HG02970 (cell line): ENCODE results near the gene HDHD3.
A peak's percentile ranks its signal among the peaks of the same experiment; 100 is the strongest.

Source experiments
- ATAC-seq: cut with Tn5 transposase; IDR thresholded peaks from one replicate; pipeline ENCODE4 v1.9.1; 2021; ENCODE audit warnings: mild to moderate bottlenecking, moderate library complexity, moderate number of reproducible peaks; ENCODE audit not compliant: unreplicated experiment, low FRiP score

HDHD3 gene

DNA sequence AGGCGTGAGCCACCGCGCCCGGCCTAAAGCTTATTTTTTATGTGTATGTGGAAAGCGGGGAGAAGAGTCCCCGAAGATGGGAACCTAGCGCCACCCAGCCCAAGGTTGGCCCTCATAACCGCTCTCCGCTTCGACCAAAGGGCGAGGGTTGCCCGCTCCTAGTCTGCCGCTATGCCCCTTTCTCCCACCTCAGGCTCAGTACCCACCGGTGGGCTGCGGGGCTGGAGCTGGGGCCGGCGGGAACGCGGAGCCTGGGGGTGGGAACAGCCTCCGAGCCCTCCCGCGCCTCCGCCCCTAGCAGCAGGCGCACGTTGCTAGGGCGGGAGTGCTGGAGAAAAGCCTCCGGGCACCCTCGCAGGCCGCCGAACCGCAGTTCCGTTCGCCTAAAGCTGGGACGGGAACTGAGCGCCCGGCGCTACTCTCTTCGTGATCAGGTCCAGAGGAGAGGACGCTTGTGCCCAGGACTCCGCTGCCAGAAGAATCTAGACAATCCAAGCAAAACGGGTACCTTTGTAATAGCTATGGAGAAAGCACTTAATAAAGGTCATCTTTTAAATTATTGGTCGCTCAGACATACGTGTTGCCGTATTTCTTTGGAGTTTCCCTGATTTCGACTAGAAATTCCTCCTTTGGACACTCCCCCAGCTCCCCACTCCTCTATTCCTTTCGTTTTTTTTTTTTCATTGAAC, 36.6 kb downstream of the HDHD3 start, which contains the start of gene WDR31:
WDR31 (minus strand) TSS at position 265 of the 689 bp plus-strand sequence. CDS start 8,253 bp downstream, outside the sequence.
- ATAC-seq = peak; percentile 92

DNA sequence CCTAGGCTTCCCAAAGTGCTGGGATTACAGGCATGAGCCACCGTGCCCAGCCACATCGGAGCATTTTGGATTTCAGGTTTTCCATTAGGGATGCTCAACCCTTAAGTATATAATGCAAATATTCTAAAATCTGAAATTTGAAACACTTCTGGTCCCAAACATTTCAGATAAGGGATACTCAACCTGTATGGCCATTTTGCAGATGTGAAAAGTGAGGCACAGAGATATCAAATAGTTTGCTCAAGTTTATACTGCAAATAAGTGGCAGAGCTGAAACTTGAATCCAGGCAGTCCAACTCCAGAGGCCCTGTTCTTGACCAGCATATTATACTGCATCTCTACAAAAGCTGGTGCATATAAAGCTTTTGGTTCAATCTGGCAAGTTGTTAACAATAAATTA, 39.1 kb downstream of the HDHD3 start:
- no peak for ATAC-seq

DNA sequence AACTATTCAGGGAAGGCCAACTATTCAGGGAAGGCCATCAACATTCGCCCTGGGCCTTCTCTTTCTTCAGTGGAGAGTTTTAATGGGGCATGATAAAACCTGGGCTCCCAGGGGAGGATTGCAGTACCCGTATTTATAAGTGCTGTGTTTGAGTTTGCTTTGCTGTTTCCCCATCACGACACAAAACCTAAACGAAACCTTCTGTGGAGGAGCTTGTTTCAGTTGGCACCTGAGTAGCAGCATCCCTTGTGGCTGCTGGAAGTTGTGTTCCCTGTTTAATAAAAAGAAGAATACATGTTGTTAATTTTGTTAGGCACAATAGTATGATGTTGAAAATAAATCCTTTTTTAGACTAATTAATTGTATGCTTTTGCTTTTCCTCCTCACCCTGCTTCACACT, 45.0 kb downstream of the HDHD3 start:
- ATAC-seq = no peak

DNA sequence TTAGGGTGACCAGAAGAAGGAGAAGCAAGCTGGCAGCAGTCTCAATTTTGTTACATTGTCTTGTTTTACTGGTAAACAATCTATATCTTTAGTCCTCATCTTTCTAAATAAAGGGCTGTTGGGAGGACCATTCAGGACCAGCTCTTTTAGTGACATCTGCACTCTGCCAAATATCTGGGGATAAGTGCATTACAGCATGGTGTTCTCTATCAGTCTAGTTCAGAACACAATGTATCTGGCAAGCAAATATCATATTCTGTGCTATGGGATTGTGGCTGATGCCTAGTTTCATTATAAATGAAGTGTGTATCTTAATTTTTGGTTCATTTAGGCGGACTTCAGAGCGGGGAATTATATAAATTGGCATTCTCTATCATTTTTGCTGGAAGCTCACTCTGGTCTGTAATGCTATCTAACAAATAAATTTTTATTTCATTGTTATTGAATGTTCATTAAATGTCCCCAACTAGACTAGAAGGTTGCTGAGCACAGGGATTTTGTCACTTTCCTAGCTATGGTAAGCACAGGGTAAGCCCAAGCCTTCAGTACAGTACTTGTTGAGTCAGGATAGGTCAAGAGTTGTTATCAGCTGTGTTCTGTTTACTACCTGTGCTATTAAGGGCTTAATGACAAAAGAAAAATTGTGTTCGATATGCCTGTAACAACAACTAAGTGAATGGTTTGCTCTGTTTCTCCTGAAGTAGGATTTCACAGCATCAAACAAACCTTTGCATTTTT, 48.6 kb downstream of the HDHD3 start:
- no peak for ATAC-seq

DNA sequence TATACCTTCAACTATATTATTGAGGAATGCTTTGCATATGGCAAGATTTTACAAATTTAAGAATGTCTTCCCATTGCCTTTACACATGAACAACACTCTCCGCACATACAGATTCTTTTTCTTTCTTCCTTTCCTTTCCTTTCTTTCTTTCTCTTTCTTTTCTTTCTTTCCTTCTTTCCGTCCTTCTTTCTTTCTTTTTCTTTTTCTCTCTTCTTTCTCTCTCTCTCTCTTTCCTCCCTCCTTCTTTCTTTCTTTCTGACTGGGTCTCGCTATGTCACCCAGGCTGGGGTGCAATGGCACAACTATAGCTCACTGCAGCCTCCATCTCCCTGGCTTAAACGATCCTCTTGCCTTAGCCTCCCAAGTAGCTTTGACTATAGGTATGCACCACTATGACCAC, 50.6 kb downstream of the HDHD3 start:
- ATAC-seq = no peak
